Fibroblast of pulmonary artery (primary cell): ENCODE results near the gene TSEN2.

Experiments used
- DNase-seq: peaks from one replicate; pipeline ENCODE4 v3.0.0-alpha.2; 2010; ENCODE audit warnings: low read depth
- H3K4me3 ChIP-seq: replicated peaks from 2 replicates; pipeline ENCODE4 v1.5.1; 2011; ENCODE audit warnings: low read depth, mild to moderate bottlenecking, control low read depth, low read length, moderate library complexity
- CTCF ChIP-seq: IDR thresholded peaks from 2 replicates; pipeline ENCODE4 v1.5.1; 2011; ENCODE audit warnings: mild to moderate bottlenecking, control low read depth, low read length, inconsistent platforms; ENCODE audit errors: missing control alignments

The TSEN2 gene

GRCh38 chr3:12484198-12484982, at the start of gene TSEN2:
Gene TSEN2, plus strand, starts transcription at chr3:12484480. Its CDS starts 5,321 bp downstream, at chr3:12489801.
- peak; percentile 97 for DNase-seq
- H3K4me3 ChIP-seq, result peak within 1 kb of the TSS; percentile 86
- peak; percentile 22 for TF ChIP-seq CTCF

DNA sequence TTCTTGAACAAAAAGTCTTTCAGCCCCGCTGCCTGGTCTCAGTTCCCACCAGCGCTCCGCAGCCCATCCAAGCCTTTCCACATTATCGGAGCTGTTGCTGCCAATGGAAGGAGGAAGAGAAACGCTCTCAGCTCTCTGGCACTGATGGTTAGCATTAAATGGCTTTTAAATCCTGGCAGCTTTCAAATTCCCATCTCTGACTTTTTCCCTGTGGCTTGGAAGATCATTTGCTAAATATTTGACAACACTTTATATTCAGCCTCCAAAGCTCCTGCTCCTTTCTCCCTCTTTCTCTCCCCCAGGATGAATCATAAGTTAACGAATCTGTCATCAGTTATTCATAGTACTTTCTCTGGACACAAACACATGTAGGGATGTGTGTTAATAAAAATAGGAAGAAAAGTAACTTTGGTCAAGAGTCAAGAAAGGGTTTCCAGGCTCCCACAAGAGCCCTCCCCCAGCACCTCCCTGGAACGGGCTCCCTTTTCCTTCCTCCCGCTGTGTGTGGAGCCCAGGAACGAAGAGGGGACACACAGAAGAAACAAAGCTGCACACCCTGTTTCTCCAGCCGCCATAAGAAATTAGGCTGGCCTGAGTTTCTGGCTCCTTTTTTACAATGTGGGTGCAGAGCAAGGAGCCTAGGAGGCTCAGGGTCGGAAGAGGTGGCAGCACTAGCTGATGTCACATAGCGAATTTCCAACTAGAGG, 47.6 kb upstream of the TSEN2 start:
- H3K4me3 ChIP-seq, result peak overlapping the region; percentile 9

GRCh38 chr3:12437221-12437605, 47.1 kb upstream of the TSEN2 start:
- no peak overlapping the region for H3K4me3 ChIP-seq
- no peak for TF ChIP-seq CTCF
- no peak for DNase-seq

More for the DNA sequence above, 47.6 kb upstream of the TSEN2 start:
- no peak for TF ChIP-seq CTCF
- peak; percentile 68 for DNase-seq

GRCh38 chr3:12437861-12438260, 46.4 kb upstream of the TSEN2 start:
- TF ChIP-seq CTCF, result no peak
- no peak for DNase-seq
- H3K4me3 ChIP-seq, result no peak overlapping the region

GRCh38 chr3:12438318-12438717, 46.0 kb upstream of the TSEN2 start:
- H3K4me3 ChIP-seq, result no peak overlapping the region
- TF ChIP-seq CTCF, result no peak
- no peak for DNase-seq

DNA sequence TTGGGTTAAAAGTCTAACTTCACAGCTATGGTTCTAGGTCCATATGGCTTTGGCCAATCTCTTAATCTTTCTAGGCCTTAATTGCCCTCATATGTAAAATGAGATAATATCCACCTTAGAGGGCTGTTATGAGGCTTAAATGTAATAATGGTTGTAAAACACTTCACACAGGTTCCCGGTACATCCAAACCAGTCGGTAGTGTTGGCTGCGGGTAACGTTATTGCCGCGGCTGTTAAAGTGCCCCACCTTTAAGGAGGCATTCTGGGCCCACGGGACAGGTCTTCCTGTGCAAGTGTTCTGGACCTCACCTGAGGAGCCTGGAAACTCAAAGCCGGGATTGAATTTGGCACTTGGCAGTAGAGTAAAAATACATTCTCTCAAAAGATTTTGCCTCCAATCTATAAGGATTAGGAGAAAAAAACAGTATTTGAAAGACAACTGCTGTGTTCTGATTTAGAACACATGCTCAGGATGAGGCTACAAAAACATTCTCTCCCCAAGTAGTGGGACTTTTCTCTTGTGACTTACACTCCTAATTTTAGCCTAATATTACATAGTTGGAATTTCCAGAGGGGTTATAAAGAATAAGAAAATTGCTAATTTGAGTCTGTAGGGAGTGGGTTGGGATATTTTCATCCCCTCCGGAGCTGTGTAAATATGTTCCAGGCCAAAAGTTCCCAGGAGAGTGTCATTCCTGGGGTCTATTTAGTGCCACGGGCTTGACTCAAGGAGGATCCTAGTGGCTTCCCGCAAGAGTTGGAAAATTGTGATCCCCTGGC, 44.9 kb upstream of the TSEN2 start:
- DNase-seq, result no peak
- H3K4me3 ChIP-seq, result no peak overlapping the region
- TF ChIP-seq CTCF, result no peak
